Panc1 (cell line): ENCODE measurements around the gene KIF5B. TPM values are rescaled to one million over a fixed set of nuclear protein-coding genes. Genes with fewer than 3 reads are reported as not detected.

ENCODE experiments used
- ATAC-seq: fragments of 200-7000 bp; cut with Tn5 transposase; 2 replicates; pipeline ENCODE4 v1.9.1; 2020; ENCODE audit warnings: mild to moderate bottlenecking, moderate library complexity
- BruUV-seq: library from RNA; stranded (reverse); fragments of 400-500 nt; replicated peaks from 2 replicates; lab custom pipeline; 2021; lab: Mats Ljungman, UMichigan
- CTCF ChIA-PET: fragments of 300-600 bp; sonication (Branson Sonifier 250); formaldehyde crosslinking; loops from one replicate; lab custom pipeline; 2022; ENCODE audit warnings: antibody characterized with exemption; lab: Charles Lee
- POLR2A ChIA-PET: fragments of 300-600 bp; sonication (Branson Sonifier 250); formaldehyde crosslinking; loops from one replicate; lab custom pipeline; 2022; ENCODE audit warnings: antibody characterized with exemption; lab: Charles Lee
- DNase-seq: peaks from one replicate; pipeline ENCODE4 v3.0.0-alpha.2; 2010; ENCODE audit warnings: low read depth, low spot score
- H3K27ac ChIP-seq: 2 replicates; pipeline ENCODE4 v1.5.1; 2011; ENCODE audit warnings: mild to moderate bottlenecking, low read length, inconsistent platforms
- H3K27me3 ChIP-seq: fragments of 200-500 bp; sonication (Bioruptor generic); 2 replicates; pipeline ENCODE4 v1.6.0; 2014; ENCODE audit warnings: low read length, inconsistent platforms; ENCODE audit not compliant: control insufficient read depth, insufficient read depth
- H3K36me3 ChIP-seq: fragments of 200-500 bp; sonication (Bioruptor generic); 2 replicates; pipeline ENCODE4 v1.5.1; 2014; ENCODE audit warnings: inconsistent platforms, mild to moderate bottlenecking, low read length, moderate library complexity; ENCODE audit not compliant: control insufficient read depth, insufficient read depth
- H3K4me1 ChIP-seq: 2 replicates; pipeline ENCODE4 v1.5.1; 2011; ENCODE audit warnings: inconsistent platforms, mild to moderate bottlenecking, low read length, moderate library complexity; ENCODE audit not compliant: control insufficient read depth, insufficient read depth
- H3K4me3 ChIP-seq, 2 experiments: 2 replicates each; pipeline ENCODE4 v1.5.1; 2011 to 2012; ENCODE audit warnings: low read depth in 2 of 2, low read length in 2 of 2, mild to moderate bottlenecking in 2 of 2, inconsistent platforms in 1 of 2, moderate library complexity in 1 of 2
- H3K9me3 ChIP-seq: fragments of 200-500 bp; sonication (Bioruptor generic); 2 replicates; pipeline ENCODE4 v1.5.1; 2014; ENCODE audit warnings: low read depth, mild to moderate bottlenecking, inconsistent platforms, low read length, moderate library complexity; ENCODE audit not compliant: control insufficient read depth, insufficient read depth
- CTCF ChIP-seq: fragments of 450-650 bp; IDR thresholded peaks from 2 replicates; pipeline ENCODE4 v1.5.1; 2017; ENCODE audit warnings: mild to moderate bottlenecking
- POLR2AphosphoS5 ChIP-seq: IDR thresholded peaks from 2 replicates; pipeline ENCODE4 v1.6.1; 2012; ENCODE audit warnings: mild to moderate bottlenecking, low read depth, low read length, moderate library complexity
- REST ChIP-seq, 2 experiments: IDR thresholded peaks; 2 replicates each; pipeline ENCODE4 v1.6.1; 2011 to 2012; ENCODE audit warnings: low read depth in 2 of 2, control low read depth in 1 of 2, low read length in 1 of 2, mild to moderate bottlenecking in 1 of 2, moderate library complexity in 1 of 2; ENCODE audit not compliant: insufficient read depth in 1 of 2
- SIN3A ChIP-seq: IDR thresholded peaks from 2 replicates; pipeline ENCODE4 v1.6.1; 2012; ENCODE audit warnings: low read depth, mild to moderate bottlenecking, low read length, moderate library complexity, borderline replicate concordance; ENCODE audit not compliant: insufficient read depth
- TCF7L2 ChIP-seq: IDR thresholded peaks from 2 replicates; pipeline ENCODE4 v1.6.1; 2011; ENCODE audit warnings: mild to moderate bottlenecking, low read depth, low read length, inconsistent platforms
- in situ Hi-C: cut with HindIII; loops from 2 replicates; pipeline ENCODE4 v1.10.0; 2016; ENCODE audit warnings: low sequenced_read_pairs, low pct_unique_long_range_greater_than_20kb
- intact Hi-C: fragments of 100-400 bp; cut with micrococcal nuclease; formaldehyde crosslinking; loops from one replicate; pipeline ENCODE4 v1.10.0; 2022; ENCODE audit not compliant: unreplicated experiment
- total RNA-seq: library from RNA; stranded (reverse); gene quantifications from one replicate; pipeline ENCODE4 v1.2.1, GENCODE V29; 2021; ENCODE audit not compliant: unreplicated experiment

Gene KIF5B
- total RNA-seq, 1 experiment from 2014 or later: 89.9 TPM

GRCh38 chr10:32077896-32078485 is 21.8 kb upstream of the KIF5B start:
- Histone ChIP-seq H3K4me3 (no peak overlapping the region), H3K27ac (no peak overlapping the region), H3K4me1 (no peaks in the 10 kb centered on the region), H3K9me3 (no peaks in the 10 kb centered on the region), H3K27me3 (no peaks in the 10 kb centered on the region), H3K36me3 (no peaks in the 10 kb centered on the region)
- intact Hi-C loops (no loop called here), in situ Hi-C loops (no loop called here)
- POLR2A ChIA-PET: no interaction called here
- no peak for ATAC-seq
- CTCF ChIA-PET: no interaction called here
- DNase-seq: no peak
- no TSS peak for BruUV-seq
- no peak for TF ChIP-seq SIN3A
- no peak for TF ChIP-seq CTCF
- no peak for TF ChIP-seq POLR2AphosphoS5
- no peak for TF ChIP-seq REST (IDR thresholded peaks at IDR 0.05; ENCODE audit: insufficient read depth in 1 of 2, low read depth in 2 of 2, low read length in 1 of 2)
- no peak for TF ChIP-seq TCF7L2

- no TSS peak for BruUV-seq
- Histone ChIP-seq H3K27ac (no peak overlapping the region), H3K4me1 (no peaks in the 10 kb centered on the region), H3K4me3 (no peak overlapping the region), H3K36me3 (no peaks in the 10 kb centered on the region), H3K9me3 (no peaks in the 10 kb centered on the region), H3K27me3 (no peaks in the 10 kb centered on the region)
- DNase-seq (no peak), ATAC-seq (no peak)
- no peak for TF ChIP-seq REST (IDR thresholded peaks at IDR 0.05; ENCODE audit: insufficient read depth in 1 of 2, low read depth in 2 of 2, low read length in 1 of 2)
- no peak for TF ChIP-seq SIN3A
- no peak for TF ChIP-seq CTCF
- no peak for TF ChIP-seq POLR2AphosphoS5
- TF ChIP-seq TCF7L2: no peak
- CTCF ChIA-PET: no interaction called here
- in situ Hi-C loops (no loop called here), intact Hi-C loops (no loop called here)
- POLR2A ChIA-PET: interaction anchor here (0.6 kb wide), 1 partner anchor 1464 kb away, joined by 4 read pairs; no protein-coding TSS in a partner anchor
Observed at GRCh38 chr10:32073659-32074058, 17.4 kb upstream of the KIF5B start.
